GM18507 (cell line): ENCODE data around the gene RGS14.
"Not testable (repeated sequence)": the region's sequence is repeated elsewhere in the genome, so short reads cannot be mapped to it uniquely, and the experiment has no call there.

ENCODE experiments used
- DNase-seq: peaks from one replicate; pipeline ENCODE4 v3.0.0; 2011; ENCODE audit warnings: low read depth; ENCODE audit not compliant: insufficient read length; ENCODE audit errors: extremely low spot score
- FAIRE-seq: peaks from 2 replicates; lab custom pipeline; 2011; peaks lifted over from hg19 to GRCh38; lab: Jason Lieb, UNC

The RGS14 gene

GRCh38 chr5:177396078-177396477 is 38.4 kb downstream of the RGS14 start:
- DNase-seq: no peak
- FAIRE-seq: no peak

GRCh38 chr5:177396807-177397206 is 39.1 kb downstream of the RGS14 start:
- no peak for FAIRE-seq

GRCh38 chr5:177397875-177398390 is 40.2 kb downstream of the RGS14 start:
- DNase-seq: no peak
- no peak for FAIRE-seq

More at GRCh38 chr5:177396807-177397206, 39.1 kb downstream of the RGS14 start:
- DNase-seq: no peak

- no peak for FAIRE-seq
- no peak for DNase-seq
Measured at GRCh38 chr5:177399997-177400868, 42.5 kb downstream of the RGS14 start, which contains the start of gene PFN3. PFN3 (minus strand) TSS chr5:177400661; CDS start chr5:177400576, 85 bp downstream.

- DNase-seq (no peak), FAIRE-seq (peak; percentile 90)
Measured at GRCh38 chr5:177402271-177403043, 44.7 kb downstream of the RGS14 start.

GRCh38 chr5:177403102-177403791 is 45.5 kb downstream of the RGS14 start:
- DNase-seq (no peak), FAIRE-seq (no peak)

GRCh38 chr5:177403792-177404640 is 46.3 kb downstream of the RGS14 start:
- DNase-seq (peak; percentile 88), FAIRE-seq (peak; percentile 88)

- FAIRE-seq (no peak), DNase-seq (no peak)
Measured at GRCh38 chr5:177404641-177405179, 47.0 kb downstream of the RGS14 start.

GRCh38 chr5:177405312-177405711 is 47.6 kb downstream of the RGS14 start:
- no peak for FAIRE-seq

GRCh38 chr5:177405805-177406204 is 48.1 kb downstream of the RGS14 start:
- FAIRE-seq: no peak
- DNase-seq: no peak

More at GRCh38 chr5:177405312-177405711, 47.6 kb downstream of the RGS14 start:
- DNase-seq: no peak

GRCh38 chr5:177409043-177409801 is 51.5 kb downstream of the RGS14 start, which contains the start of gene F12:
F12 (minus strand) TSS chr5:177409564; CDS start chr5:177409527, 37 bp downstream.
- FAIRE-seq (no peak), DNase-seq (no peak)

- DNase-seq (no peak), FAIRE-seq (no peak)
Measured at GRCh38 chr5:177410575-177410974, 52.9 kb downstream of the RGS14 start.

- peak; percentile 93 for FAIRE-seq
Measured at GRCh38 chr5:177412603-177413233, 55.0 kb downstream of the RGS14 start.

GRCh38 chr5:177414481-177414880 is 56.8 kb downstream of the RGS14 start:
- DNase-seq (no peak), FAIRE-seq (no peak)

More at GRCh38 chr5:177412603-177413233, 55.0 kb downstream of the RGS14 start:
- DNase-seq: no peak

GRCh38 chr5:177417081-177417480 is 59.4 kb downstream of the RGS14 start:
- not testable (repeated sequence) for FAIRE-seq, DNase-seq

- FAIRE-seq (no peak), DNase-seq (no peak)
Measured at GRCh38 chr5:177419046-177419445, 61.3 kb downstream of the RGS14 start.

- FAIRE-seq, DNase-seq: not testable (repeated sequence)
Measured at GRCh38 chr5:177420472-177420871, 62.7 kb downstream of the RGS14 start.
